Mesangial cell (primary cell): ENCODE measurements around the gene C20orf202. TPM values are rescaled to one million over a fixed set of nuclear protein-coding genes. Genes with fewer than 3 reads are reported as not detected.

Experiments used
- total RNA-seq: library from RNA; depleted of rRNA; stranded (reverse); fragments of >200 nt; gene quantifications from 2 replicates; pipeline ENCODE4 v1.2.3, GENCODE V29; 2015

The C20orf202 gene
- 0.13 TPM in 1 of 2 replicates, not detected in the other for total RNA-seq

DNA sequence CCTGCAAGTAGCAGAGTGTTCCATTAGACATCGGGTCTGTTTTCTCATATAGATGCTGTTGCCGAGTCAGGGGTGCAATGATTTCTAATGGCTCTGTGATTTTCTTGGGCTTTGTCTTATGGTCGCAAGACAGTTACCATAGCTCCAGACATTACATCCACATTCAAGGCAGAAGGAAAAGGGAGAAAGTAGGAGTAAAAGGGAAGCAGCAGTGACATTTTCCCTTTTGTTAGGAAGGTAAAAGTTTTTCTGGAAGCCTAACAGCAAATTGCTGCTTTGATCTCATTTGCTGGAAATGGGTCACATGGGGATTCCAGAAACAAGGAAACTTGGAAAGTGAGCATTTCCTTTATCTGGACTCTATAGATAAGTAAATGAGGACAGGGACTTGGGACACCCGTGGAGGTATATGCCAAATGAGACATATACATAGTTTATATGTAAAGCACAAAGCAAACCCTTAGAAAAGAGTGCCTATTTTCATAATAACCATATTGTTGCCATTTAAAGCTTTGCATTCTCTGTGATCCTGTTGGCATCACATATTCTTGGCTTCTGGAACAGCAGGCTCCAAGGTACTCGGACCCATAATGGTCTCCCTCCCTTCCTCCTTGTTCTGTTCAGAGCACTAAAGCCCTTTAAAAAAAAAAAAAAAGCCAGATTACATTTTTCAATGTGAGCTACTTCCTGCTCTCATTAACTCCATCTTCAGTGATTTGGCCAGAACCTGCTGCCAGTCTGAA is at the start of gene C20orf202:
TSS of gene C20orf202 (plus strand) at position 693 of the 743 bp plus-strand sequence. CDS start 132 bp downstream, outside the sequence.

DNA sequence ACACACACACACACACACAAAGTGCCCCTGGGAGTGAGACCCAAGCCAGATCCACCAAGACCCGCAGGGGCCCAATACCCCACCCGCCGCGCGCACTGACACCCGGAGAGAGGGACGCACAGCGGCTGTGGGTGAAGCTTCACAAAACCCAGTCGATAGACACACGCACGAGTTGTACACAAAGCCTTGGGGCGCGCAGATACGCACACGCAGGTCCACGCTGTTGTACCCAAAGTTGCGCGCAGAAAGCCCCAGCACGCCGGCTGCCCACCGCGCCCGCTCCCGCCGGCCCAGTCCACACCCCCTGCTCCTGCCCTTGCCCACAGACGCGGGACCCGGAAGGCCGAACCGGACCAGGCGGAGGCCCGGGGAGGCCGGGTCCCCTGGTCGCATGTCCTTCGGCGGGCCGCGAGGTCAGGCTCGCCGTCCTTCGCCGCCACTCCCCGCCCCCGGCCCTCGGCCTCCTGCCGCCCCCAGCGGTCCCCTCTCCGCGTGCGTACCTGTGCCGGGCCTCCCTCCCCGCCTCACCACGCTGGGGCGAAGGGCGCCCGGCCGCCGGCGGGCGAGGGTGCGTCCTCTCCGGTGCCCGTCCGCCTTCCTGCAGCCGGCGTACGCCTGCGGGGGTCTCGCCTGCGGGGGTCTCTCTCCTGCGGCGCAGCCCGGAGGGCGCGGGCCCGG is 18.5 kb upstream of the C20orf202 start, which contains the start of gene TMEM74B:
TSS of gene TMEM74B (minus strand) at position 344 of the 678 bp plus-strand sequence. CDS start 1,180 bp downstream, outside the sequence.

DNA sequence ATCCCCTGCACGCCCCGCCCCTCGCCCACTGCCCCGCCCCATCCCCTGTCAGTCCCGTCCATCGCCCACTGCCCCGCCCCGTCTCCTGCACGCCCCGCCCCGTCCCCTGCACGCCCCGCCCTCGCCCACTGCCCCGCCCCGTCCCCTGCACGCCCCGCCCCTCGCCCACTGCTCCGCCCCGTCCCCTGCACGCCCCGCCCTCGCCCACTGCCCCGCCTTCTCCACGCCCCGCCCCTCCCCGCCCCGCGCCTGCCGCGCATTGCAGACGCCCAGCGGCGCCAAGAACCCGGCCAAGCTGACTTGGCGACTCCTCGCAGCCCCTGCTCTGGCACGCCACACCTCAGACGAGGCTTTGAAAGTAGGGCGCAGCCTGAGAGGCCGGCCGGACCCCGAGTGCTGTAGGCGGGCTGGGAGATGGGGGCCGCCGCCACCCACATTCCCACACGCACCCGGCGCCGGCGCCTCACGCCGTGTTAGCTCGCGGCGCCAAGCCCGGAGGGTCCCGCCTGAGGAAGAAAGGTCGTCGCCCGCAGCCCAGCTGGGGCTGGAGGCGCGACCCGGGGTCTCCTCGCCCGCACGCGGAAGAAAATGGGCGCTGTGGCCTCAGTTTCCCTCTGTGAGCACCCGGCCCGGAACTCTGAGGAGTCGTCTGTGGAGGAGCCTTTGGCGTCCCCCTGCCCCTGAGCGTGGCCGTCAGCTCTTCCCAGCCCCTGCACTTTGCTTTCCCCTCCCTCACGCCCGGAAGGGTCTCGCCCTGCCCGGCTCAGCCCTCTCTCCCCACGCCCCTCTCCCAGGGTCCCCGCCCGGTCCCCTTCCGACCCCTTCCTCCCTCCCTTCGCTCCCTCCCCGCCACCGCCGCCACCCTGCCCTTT is 22.8 kb downstream of the C20orf202 start, which contains the start of gene RAD21L1:
TSS of gene RAD21L1 (plus strand) at position 262 of the 872 bp plus-strand sequence. CDS start 2,410 bp downstream, outside the sequence.

Other genes with a start within 250 kb of the C20orf202 start
- gene RSPO4, start 201.1 kb upstream of the C20orf202 start, total RNA-seq: 0.13 and 0.16 TPM in 2 replicates
- 73.0 and 147 TPM in 2 replicates for gene PSMF1, start 84.9 kb upstream of the C20orf202 start, total RNA-seq
- gene TMEM74B, start 18.5 kb upstream of the C20orf202 start, total RNA-seq: not detected in 2 replicates
- not detected in 2 replicates for gene RAD21L1, start 22.6 kb downstream of the C20orf202 start, total RNA-seq
- 6.8 and 8.6 TPM in 2 replicates for gene SNPH, start 62.8 kb downstream of the C20orf202 start, total RNA-seq
- gene SDCBP2, start 125.7 kb downstream of the C20orf202 start, total RNA-seq: 0.65 and 2.3 TPM in 2 replicates
- gene FKBP1A, start 189.6 kb downstream of the C20orf202 start, total RNA-seq: 99.5 and 139 TPM in 2 replicates